ENCODE results near the gene ARMC7.

The ARMC7 gene

DNA sequence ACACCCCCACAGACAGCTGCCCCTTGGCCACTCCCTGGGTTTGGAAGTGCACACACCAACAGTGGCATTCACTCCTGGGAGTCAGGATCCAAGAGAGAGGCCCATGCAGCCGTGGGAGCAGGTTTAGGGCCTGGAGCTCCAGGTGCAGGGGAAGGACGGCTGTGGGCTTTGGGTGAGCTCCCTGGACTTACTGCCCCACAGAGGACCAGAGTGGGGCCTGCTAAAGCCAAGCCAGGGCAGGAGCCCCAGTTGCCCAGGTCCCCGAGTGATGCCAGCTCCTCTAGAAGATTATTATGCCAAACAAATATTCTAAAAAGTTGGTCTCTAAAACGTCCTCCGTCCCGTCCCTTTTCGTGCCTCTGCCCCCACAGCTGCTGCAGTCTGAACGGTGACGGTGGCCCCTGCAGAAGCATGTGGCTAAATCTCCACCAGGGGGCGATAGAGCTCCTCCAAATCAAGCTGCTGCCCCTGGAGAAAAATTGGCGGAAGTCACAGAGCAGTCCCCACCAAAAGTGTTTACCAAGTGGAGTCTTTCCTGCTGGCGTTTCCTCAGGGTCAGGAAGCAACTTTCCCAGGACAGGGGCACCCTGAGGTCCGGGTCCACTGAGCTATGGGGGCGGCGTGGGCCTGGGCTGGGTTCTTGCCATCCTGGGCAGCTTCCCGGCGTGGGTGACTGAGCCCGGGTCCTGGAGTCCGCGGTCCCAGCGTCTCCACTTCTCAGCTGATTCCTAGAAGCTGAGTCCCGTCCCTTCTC is 4.2 kb downstream of the ARMC7 start:
- Histone ChIP-seq H3K27ac (peak overlapping the region; percentile 70 to 93), H3K4me3 (peak overlapping the region; percentile 76)
- peak; percentile 95 for TF ChIP-seq CTCF (IDR thresholded peaks at IDR 0.05)
- DNase-seq (ENCODE audit: low spot score) = peak; percentile 89

DNA sequence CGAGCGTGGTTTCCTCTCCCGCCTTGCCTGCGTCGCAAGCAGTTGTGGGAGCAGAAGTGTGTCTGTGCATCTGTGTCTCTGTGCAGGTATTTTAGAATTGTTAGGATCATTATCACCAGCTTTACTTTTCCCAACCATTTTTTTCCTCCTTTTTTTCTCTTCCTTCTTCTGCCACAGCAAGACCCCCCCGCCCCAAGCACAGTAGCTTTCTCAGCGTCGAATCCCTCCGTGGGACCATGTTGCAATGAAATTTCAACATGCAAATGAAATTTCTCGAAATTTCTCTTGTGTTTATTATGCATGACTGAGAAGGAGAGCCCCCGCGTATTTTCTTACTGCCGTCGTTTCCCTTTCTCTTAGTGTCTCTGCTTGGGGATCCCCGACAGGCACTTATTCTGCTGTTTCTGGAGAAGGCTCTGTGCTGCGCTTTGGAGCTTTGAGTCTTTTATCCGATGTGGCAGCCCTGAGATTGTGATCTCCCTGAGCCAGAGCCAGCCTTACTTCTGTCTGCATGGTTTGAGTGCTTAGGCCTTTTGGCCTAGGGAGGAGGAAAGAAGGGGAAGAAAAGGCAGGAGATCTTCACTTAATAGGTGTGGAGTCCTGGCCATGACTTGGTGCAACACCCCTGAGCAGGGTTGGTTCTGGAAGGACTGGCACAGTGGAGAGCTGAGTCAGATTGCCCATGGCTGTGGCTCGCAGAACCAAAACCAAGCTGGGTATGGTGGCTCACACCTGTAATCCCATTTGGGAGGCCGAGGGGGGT is 5.0 kb downstream of the ARMC7 start:
- TF ChIP-seq CTCF (IDR thresholded peaks at IDR 0.05) = no peak
- Histone ChIP-seq H3K27ac (peak overlapping the region; percentile 70 to 93), H3K4me3 (peak overlapping the region; percentile 76)
- no peak for DNase-seq (ENCODE audit: low spot score)

GRCh38 chr17:75115555-75115954 is 5.8 kb downstream of the ARMC7 start:
- Histone ChIP-seq H3K27ac (no peak overlapping the region), H3K4me3 (no peak overlapping the region)
- no peak for DNase-seq (ENCODE audit: low spot score)
- TF ChIP-seq CTCF (IDR thresholded peaks at IDR 0.05) = no peak

GRCh38 chr17:75116737-75117136 is 7.0 kb downstream of the ARMC7 start:
- DNase-seq (ENCODE audit: low spot score) = no peak
- TF ChIP-seq CTCF (IDR thresholded peaks at IDR 0.05) = no peak
- Histone ChIP-seq H3K27ac (no peak overlapping the region), H3K4me3 (no peak overlapping the region)

DNA sequence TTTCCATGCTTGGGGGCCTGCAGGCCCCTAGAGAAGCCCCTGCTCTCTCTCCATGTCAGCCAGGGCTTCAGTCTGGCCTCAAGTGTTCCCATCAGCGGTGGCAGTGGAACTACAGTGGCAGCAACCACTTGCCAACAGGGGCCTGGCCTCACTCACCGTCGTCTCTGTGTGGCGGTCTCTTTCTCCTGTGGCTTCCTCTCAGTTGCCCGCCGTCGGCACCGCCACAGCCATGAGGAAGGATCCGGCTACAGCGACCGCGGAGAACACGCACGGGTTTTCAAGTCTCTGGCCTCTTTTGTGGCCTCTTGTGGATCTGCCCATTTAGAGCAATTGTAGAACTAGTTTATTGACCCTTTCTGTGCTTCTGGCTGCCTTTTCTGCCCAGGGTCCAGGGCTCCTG is 8.5 kb downstream of the ARMC7 start:
- DNase-seq (ENCODE audit: low spot score) = no peak
- Histone ChIP-seq H3K4me3 (no peak overlapping the region), H3K27ac (no peak overlapping the region)
- no peak for TF ChIP-seq CTCF (IDR thresholded peaks at IDR 0.05)

DNA sequence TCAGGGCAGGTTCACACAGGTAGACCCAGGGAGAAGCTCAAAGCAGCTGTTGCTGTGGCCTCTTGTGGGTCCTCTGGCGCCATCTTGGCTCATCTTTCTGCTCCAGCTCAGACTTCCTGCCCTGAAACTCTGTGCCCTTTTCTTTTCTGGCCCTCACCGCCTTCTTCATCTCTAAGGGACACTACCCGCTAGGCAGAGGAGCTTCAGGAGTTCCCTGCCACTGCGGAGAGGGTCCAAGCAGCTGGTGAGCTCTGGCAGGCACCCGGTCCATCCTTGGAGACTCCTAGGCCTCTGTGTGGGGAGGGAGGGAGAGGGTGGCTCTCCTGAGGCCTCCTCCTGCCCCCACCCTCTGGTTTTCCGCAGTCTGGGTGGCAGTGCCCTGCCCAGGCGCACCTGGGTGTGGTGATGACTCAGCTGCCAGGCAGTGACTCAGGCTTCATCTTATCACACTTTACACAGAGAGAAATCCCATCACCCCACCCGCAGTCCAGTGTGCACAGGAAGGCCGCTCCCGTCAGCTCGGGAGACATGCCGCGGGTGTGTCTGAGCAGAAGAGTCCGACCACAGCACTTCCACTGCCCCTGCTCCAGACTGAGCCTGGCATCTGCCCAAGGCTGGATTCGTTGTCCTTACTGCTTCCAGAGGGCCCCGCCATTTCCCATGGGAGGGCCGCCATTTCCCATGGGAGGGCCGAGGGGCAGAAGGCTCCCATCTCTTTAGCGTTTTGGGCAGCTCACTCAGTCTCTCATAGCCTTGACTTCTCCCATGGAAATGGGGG is 14.5 kb downstream of the ARMC7 start:
- DNase-seq (ENCODE audit: low spot score) = no peak
- no peak for TF ChIP-seq CTCF (IDR thresholded peaks at IDR 0.05)
- no peak overlapping the region for H3K4me3 ChIP-seq
- H3K27ac ChIP-seq = peak overlapping the region in 1 of 2 donors; percentile 35
